ENCODE data around the gene DUSP15.

GRCh38 chr20:31813611-31814010, 56.7 kb downstream of the DUSP15 start:
- TF ChIP-seq EP300 (IDR thresholded peaks at IDR 0.05), result no peak
- TF ChIP-seq CTCF (IDR thresholded peaks at IDR 0.05), result no peak

All from ovary (tissue), 3 donors.